ENCODE results near the gene TWF2. TPM values are rescaled to one million over a fixed set of nuclear protein-coding genes. Genes with fewer than 3 reads are reported as not detected.

The TWF2 gene
- total and polyA plus RNA-seq, 2 of the 13 experiments (the other 11 are each of a cell fraction or from before 2014, with no cell fraction given): 45.5 to 108 TPM

DNA sequence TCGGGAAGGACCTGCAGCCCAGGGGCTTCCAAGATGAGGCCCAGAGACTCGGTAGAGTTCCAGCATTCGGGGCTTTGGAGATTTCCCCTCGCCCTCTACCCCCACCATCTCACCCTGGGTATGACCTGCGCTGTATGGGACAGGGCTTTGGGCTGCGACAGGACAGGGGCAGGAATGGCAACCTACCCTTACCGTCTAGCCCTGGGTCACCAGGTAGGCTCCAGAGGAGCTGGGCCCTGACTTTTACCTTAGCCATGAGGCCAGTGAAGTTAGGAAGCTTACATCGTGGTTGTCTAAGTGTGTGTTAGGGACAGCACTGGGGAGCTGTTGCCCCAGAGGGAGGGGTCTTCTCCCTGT is 7.3 kb upstream of the TWF2 start (continued):
- TF ChIP-seq, protein P1, sequence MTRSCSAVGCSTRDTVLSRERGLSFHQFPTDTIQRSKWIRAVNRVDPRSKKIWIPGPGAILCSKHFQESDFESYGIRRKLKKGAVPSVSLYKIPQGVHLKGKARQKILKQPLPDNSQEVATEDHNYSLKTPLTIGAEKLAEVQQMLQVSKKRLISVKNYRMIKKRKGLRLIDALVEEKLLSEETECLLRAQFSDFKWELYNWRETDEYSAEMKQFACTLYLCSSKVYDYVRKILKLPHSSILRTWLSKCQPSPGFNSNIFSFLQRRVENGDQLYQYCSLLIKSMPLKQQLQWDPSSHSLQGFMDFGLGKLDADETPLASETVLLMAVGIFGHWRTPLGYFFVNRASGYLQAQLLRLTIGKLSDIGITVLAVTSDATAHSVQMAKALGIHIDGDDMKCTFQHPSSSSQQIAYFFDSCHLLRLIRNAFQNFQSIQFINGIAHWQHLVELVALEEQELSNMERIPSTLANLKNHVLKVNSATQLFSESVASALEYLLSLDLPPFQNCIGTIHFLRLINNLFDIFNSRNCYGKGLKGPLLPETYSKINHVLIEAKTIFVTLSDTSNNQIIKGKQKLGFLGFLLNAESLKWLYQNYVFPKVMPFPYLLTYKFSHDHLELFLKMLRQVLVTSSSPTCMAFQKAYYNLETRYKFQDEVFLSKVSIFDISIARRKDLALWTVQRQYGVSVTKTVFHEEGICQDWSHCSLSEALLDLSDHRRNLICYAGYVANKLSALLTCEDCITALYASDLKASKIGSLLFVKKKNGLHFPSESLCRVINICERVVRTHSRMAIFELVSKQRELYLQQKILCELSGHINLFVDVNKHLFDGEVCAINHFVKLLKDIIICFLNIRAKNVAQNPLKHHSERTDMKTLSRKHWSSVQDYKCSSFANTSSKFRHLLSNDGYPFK (CRISPR knock-in tag; IDR thresholded peaks at IDR 0.05; ENCODE audit: borderline replicate concordance): peak; percentile 25; the same call in 1 of the 2 replicates
- TF ChIP-seq ZNF83 (CRISPR knock-in tag; IDR thresholded peaks at IDR 0.05; ENCODE audit: borderline replicate concordance) (no peak), GATA4 (IDR thresholded peaks at IDR 0.05; ENCODE audit: borderline replicate concordance, low read depth) (no peak), ZNF333 (CRISPR knock-in tag; IDR thresholded peaks at IDR 0.05; ENCODE audit: borderline replicate concordance) (no peak), ZNF263 (CRISPR knock-in tag; IDR thresholded peaks at IDR 0.05) (no peak)
- TF ChIP-seq, protein P2, sequence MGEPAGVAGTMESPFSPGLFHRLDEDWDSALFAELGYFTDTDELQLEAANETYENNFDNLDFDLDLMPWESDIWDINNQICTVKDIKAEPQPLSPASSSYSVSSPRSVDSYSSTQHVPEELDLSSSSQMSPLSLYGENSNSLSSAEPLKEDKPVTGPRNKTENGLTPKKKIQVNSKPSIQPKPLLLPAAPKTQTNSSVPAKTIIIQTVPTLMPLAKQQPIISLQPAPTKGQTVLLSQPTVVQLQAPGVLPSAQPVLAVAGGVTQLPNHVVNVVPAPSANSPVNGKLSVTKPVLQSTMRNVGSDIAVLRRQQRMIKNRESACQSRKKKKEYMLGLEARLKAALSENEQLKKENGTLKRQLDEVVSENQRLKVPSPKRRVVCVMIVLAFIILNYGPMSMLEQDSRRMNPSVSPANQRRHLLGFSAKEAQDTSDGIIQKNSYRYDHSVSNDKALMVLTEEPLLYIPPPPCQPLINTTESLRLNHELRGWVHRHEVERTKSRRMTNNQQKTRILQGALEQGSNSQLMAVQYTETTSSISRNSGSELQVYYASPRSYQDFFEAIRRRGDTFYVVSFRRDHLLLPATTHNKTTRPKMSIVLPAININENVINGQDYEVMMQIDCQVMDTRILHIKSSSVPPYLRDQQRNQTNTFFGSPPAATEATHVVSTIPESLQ (CRISPR knock-in tag; conservative IDR thresholded peaks at IDR 0.05): no peak
